Forelimb muscle (tissue), 1 donor: ENCODE measurements around the gene TNIP1. TPM values are rescaled to one million over a fixed set of nuclear protein-coding genes. Genes with fewer than 3 reads are reported as not detected.
A peak's percentile ranks its signal among the peaks of the same experiment; 100 is the strongest.

Experiments
- DNase-seq: peaks from one replicate; pipeline ENCODE4 v3.0.0-alpha.2; 2013; ENCODE audit warnings: low read depth
- polyA plus RNA-seq: library from polyadenylated mRNA; unstranded; fragments of 120-200 nt; gene quantifications from one replicate; pipeline ENCODE4 v1.2.1, GENCODE V29; 2013; ENCODE audit not compliant: insufficient read length

TNIP1 gene
- polyA plus RNA-seq, 1 donor, result 84.6 TPM

- no peak for DNase-seq
Observed at GRCh38 chr5:151022511-151023018, 58.3 kb downstream of the TNIP1 start.

- DNase-seq, result no peak
Observed at GRCh38 chr5:151021746-151022145, 59.1 kb downstream of the TNIP1 start.

GRCh38 chr5:151020304-151021110, 60.3 kb downstream of the TNIP1 start, which contains the start of gene GPX3:
Gene GPX3, plus strand, starts transcription at chr5:151020591. Its CDS starts 64 bp downstream, at chr5:151020655.
- DNase-seq, result no peak

GRCh38 chr5:151019331-151019730, 61.5 kb downstream of the TNIP1 start:
- DNase-seq, result no peak

GRCh38 chr5:151018846-151019245, 62.0 kb downstream of the TNIP1 start:
- no peak for DNase-seq

- DNase-seq, result no peak
Observed at GRCh38 chr5:151017897-151018296, 62.9 kb downstream of the TNIP1 start.

GRCh38 chr5:151016700-151017099, 64.1 kb downstream of the TNIP1 start:
- no peak for DNase-seq

GRCh38 chr5:151015974-151016587, 64.8 kb downstream of the TNIP1 start:
- no peak for DNase-seq

- DNase-seq, result no peak
Observed at GRCh38 chr5:151014680-151015343, 66.0 kb downstream of the TNIP1 start.

GRCh38 chr5:151012862-151013261, 68.0 kb downstream of the TNIP1 start:
- DNase-seq, result no peak

- DNase-seq, result no peak
Observed at GRCh38 chr5:151008906-151009305, 71.9 kb downstream of the TNIP1 start.

- DNase-seq, result no peak
Observed at GRCh38 chr5:151008210-151008491, 72.7 kb downstream of the TNIP1 start.

- DNase-seq, result no peak
Observed at GRCh38 chr5:151007430-151008209, 73.2 kb downstream of the TNIP1 start.

GRCh38 chr5:151006704-151007334, 74.0 kb downstream of the TNIP1 start:
- DNase-seq, result no peak

GRCh38 chr5:151005950-151006576, 74.8 kb downstream of the TNIP1 start:
- DNase-seq, result peak; percentile 88

- peak; percentile 68 for DNase-seq
Observed at GRCh38 chr5:151005187-151005949, 75.5 kb downstream of the TNIP1 start.

GRCh38 chr5:151004499-151004898, 76.3 kb downstream of the TNIP1 start:
- no peak for DNase-seq

GRCh38 chr5:151003503-151003860, 77.4 kb downstream of the TNIP1 start:
- DNase-seq, result no peak

GRCh38 chr5:151002681-151003502, 77.9 kb downstream of the TNIP1 start:
- DNase-seq, result no peak
